ENCODE data around the gene DDX24.

Gene DDX24

DNA sequence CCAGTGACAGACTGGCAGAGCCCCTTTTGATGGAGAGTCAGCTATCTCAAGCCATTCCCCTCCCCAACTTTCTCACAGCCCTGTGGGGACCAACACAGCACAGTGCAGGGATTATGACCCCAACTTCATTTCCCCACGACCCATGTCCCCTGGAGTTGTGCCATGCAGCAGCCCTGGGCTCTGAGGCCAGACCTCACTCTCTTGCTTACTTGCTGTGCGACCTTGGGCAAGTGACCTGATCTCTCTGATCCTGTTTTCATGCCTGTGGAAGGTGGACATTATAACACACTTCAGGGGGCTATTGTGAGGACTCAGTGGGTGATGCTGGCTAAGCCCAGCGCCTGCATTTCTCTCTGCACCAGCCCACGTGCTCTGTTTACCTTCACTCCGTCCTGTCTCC lies 40.8 kb downstream of the DDX24 start:
- no peak for DNase-seq
- no peak overlapping the region for H2AK5ac ChIP-seq (ENCODE audit: low read length)
- no peak overlapping the region for H3K18ac ChIP-seq (ENCODE audit: low read length)
- no peaks in the 10 kb centered on the region for H3K4me1 ChIP-seq (ENCODE audit: control insufficient read depth in 1 of 2, insufficient read depth in 2 of 2, low read length in 2 of 2)
- no peak overlapping the region for H3K23ac ChIP-seq (ENCODE audit: low read length)
- H3K36me3 ChIP-seq (ENCODE audit: control insufficient read depth in 1 of 2, insufficient read depth in 2 of 2, low read length in 2 of 2) = peaks cover 21 to 28% of the 10 kb centered on the region in 2 experiments
- peaks cover 1% of the 10 kb centered on the region for H3K9me3 ChIP-seq (ENCODE audit: insufficient read depth, low read depth, low read length)
- H2BK12ac ChIP-seq (ENCODE audit: low read length) = no peak overlapping the region
- H3K27ac ChIP-seq (ENCODE audit: low read depth, low read length) = no peak overlapping the region
- no peak overlapping the region for H3K4me2 ChIP-seq (ENCODE audit: low read length)
- no CpG with 5 or more reads among the region's 5 CpGs for WGBS (ENCODE audit: extremely low coverage, insufficient coverage, insufficient read length)
- no peak overlapping the region for H2BK120ac ChIP-seq (ENCODE audit: insufficient read depth, low read length, poor library complexity)
- no peak overlapping the region for H4K8ac ChIP-seq (ENCODE audit: low read depth, low read length)
- H3K27me3 ChIP-seq (ENCODE audit: insufficient read depth, low read length) = no peaks in the 10 kb centered on the region
- no peak overlapping the region for H4K91ac ChIP-seq (ENCODE audit: low read depth, low read length)
- H3K9ac ChIP-seq (ENCODE audit: low read length) = no peak overlapping the region
- no peak overlapping the region for H2BK5ac ChIP-seq (ENCODE audit: low read depth, low read length, poor library complexity)
- no peak overlapping the region for H3K4me3 ChIP-seq (ENCODE audit: low read depth, low read length)
- H4K12ac ChIP-seq (ENCODE audit: low read depth, low read length) = no peak overlapping the region
- H3K4ac ChIP-seq (ENCODE audit: low read depth, low read length) = no peak overlapping the region
- H3K79me2 ChIP-seq (ENCODE audit: control insufficient read depth, insufficient read depth, low read length, poor library complexity) = no peaks in the 10 kb centered on the region
- H2AFZ ChIP-seq (ENCODE audit: insufficient read depth, low read length, poor library complexity) = no peak overlapping the region
- no peaks in the 10 kb centered on the region for H3K79me1 ChIP-seq (ENCODE audit: low read length)
- no peak overlapping the region for H3K14ac ChIP-seq (ENCODE audit: low read length)

DNA sequence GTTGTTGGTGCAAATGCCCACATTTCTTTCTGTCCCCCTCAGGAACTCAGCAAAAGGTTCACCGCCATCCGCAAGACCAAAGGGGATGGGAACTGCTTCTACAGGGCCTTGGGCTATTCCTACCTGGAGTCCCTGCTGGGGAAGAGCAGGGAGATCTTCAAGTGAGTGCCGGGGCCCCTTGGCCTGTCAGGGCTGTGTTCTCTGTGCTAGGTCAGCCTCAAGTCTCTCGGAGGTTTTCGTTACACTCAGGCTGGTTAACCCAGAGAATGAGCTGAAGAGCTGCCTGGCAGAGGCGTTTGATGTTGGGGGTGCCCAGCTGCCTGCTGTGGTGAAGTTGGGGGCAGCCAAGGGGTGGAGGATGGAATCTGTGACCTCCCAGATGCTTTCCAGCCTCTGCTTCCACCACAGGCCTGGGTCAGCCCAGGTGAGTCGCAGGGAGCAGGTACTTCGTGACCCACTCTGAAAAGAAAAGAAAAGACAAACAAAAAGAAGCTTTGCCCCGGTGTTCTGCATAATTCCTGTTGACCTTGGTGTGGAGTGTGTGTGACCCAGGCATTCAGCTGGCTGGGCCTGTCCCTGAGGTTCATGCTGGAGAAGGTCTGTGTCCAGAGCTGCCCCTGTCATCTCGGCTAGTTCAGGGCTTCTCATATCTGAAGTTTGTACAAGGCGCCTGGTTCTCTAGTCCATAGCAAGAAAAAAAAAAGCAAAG lies 41.9 kb downstream of the DDX24 start:
- Histone ChIP-seq H3K23ac (ENCODE audit: low read length) (no peak overlapping the region), H4K8ac (ENCODE audit: low read depth, low read length) (no peak overlapping the region), H2BK120ac (ENCODE audit: insufficient read depth, low read length, poor library complexity) (no peak overlapping the region)

DNA sequence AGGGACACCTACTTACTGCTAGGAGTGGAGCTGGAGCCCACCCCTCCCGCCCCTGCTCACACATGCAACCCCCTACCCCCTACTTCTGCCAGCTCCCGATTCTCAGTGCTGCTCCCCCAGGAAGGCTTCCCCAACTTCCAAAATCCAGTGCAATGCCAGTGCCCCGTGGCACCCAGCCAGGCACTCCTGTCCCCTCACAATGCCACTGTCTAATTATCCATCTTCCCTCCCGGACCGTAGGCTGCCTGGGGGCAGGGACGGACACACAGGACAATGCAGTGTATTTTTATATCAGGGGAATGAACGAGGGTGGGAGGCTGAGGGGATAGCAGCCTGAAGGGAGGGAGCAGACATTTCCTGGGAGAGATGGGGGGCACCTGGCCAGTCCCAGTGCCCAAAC lies 42.5 kb downstream of the DDX24 start:
- no peak for DNase-seq
- Histone ChIP-seq H3K27me3 (ENCODE audit: insufficient read depth, low read length) (no peaks in the 10 kb centered on the region), H3K4me1 (ENCODE audit: control insufficient read depth in 1 of 2, insufficient read depth in 2 of 2, low read length in 2 of 2) (no peaks in the 10 kb centered on the region), H2BK12ac (ENCODE audit: low read length) (no peak overlapping the region), H4K8ac (ENCODE audit: low read depth, low read length) (no peak overlapping the region), H3K4me2 (ENCODE audit: low read length) (no peak overlapping the region), H3K23ac (ENCODE audit: low read length) (no peak overlapping the region), H3K27ac (ENCODE audit: low read depth, low read length) (no peak overlapping the region), H2BK120ac (ENCODE audit: insufficient read depth, low read length, poor library complexity) (no peak overlapping the region), H2BK5ac (ENCODE audit: low read depth, low read length, poor library complexity) (no peak overlapping the region), H3K79me1 (ENCODE audit: low read length) (no peaks in the 10 kb centered on the region), H3K18ac (ENCODE audit: low read length) (no peak overlapping the region), H3K9ac (ENCODE audit: low read length) (no peak overlapping the region), H3K4ac (ENCODE audit: low read depth, low read length) (no peak overlapping the region), H4K91ac (ENCODE audit: low read depth, low read length) (no peak overlapping the region), H3K4me3 (ENCODE audit: low read depth, low read length) (no peak overlapping the region), H4K12ac (ENCODE audit: low read depth, low read length) (no peak overlapping the region), H3K79me2 (ENCODE audit: control insufficient read depth, insufficient read depth, low read length, poor library complexity) (no peaks in the 10 kb centered on the region), H3K9me3 (ENCODE audit: insufficient read depth, low read depth, low read length) (peaks cover 1% of the 10 kb centered on the region), H2AK5ac (ENCODE audit: low read length) (no peak overlapping the region), H3K14ac (ENCODE audit: low read length) (no peak overlapping the region), H3K36me3 (ENCODE audit: control insufficient read depth in 1 of 2, insufficient read depth in 2 of 2, low read length in 2 of 2) (peaks cover 5 to 15% of the 10 kb centered on the region in 2 experiments), H2AFZ (ENCODE audit: insufficient read depth, low read length, poor library complexity) (no peak overlapping the region)
- no CpG with 5 or more reads among the region's 7 CpGs for WGBS (ENCODE audit: extremely low coverage, insufficient coverage, insufficient read length)

More for the DNA sequence above, 41.9 kb downstream of the DDX24 start:
- H3K4ac ChIP-seq (ENCODE audit: low read depth, low read length) = no peak overlapping the region
- H3K9ac ChIP-seq (ENCODE audit: low read length) = no peak overlapping the region
- peaks cover 11 to 21% of the 10 kb centered on the region in 2 experiments for H3K36me3 ChIP-seq (ENCODE audit: control insufficient read depth in 1 of 2, insufficient read depth in 2 of 2, low read length in 2 of 2)
- no peaks in the 10 kb centered on the region for H3K4me1 ChIP-seq (ENCODE audit: control insufficient read depth in 1 of 2, insufficient read depth in 2 of 2, low read length in 2 of 2)
- H4K91ac ChIP-seq (ENCODE audit: low read depth, low read length) = no peak overlapping the region
- H4K12ac ChIP-seq (ENCODE audit: low read depth, low read length) = no peak overlapping the region
- no peak overlapping the region for H3K18ac ChIP-seq (ENCODE audit: low read length)
- H3K9me3 ChIP-seq (ENCODE audit: insufficient read depth, low read depth, low read length) = peaks cover 1% of the 10 kb centered on the region
- H2AK5ac ChIP-seq (ENCODE audit: low read length) = no peak overlapping the region
- H2BK12ac ChIP-seq (ENCODE audit: low read length) = no peak overlapping the region
- no peaks in the 10 kb centered on the region for H3K79me2 ChIP-seq (ENCODE audit: control insufficient read depth, insufficient read depth, low read length, poor library complexity)
- H3K14ac ChIP-seq (ENCODE audit: low read length) = no peak overlapping the region
- H3K27me3 ChIP-seq (ENCODE audit: insufficient read depth, low read length) = no peaks in the 10 kb centered on the region
- no peaks in the 10 kb centered on the region for H3K79me1 ChIP-seq (ENCODE audit: low read length)
- H3K27ac ChIP-seq (ENCODE audit: low read depth, low read length) = no peak overlapping the region
- H2BK5ac ChIP-seq (ENCODE audit: low read depth, low read length, poor library complexity) = no peak overlapping the region
- no peak overlapping the region for H3K4me3 ChIP-seq (ENCODE audit: low read depth, low read length)
- no CpG with 5 or more reads among the region's 11 CpGs for WGBS (ENCODE audit: extremely low coverage, insufficient coverage, insufficient read length)
- H3K4me2 ChIP-seq (ENCODE audit: low read length) = no peak overlapping the region
- no peak for DNase-seq
- H2AFZ ChIP-seq (ENCODE audit: insufficient read depth, low read length, poor library complexity) = no peak overlapping the region

DNA sequence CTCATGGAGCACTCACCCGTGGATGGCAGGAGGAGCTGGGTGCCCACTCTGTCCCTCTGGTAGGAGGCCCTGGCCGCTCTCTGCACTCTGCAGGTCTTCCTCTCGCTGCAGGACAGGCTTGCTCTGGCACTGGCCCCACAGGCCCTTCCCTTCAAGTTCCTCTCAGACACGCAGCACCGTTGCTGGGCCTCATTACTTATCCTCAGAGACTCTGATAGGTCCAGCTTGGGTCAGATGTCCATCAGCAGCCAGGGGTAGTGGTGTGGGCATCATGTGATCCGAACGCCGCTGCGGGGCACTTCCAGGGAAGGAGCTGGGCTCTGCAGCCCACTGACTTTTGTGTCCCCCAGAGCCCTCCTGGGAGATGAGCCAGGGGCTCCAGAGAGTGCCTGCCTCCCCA lies 43.0 kb downstream of the DDX24 start:
- Histone ChIP-seq H3K9me3 (ENCODE audit: insufficient read depth, low read depth, low read length) (peaks cover 1% of the 10 kb centered on the region), H2BK120ac (ENCODE audit: insufficient read depth, low read length, poor library complexity) (no peak overlapping the region), H3K4me3 (ENCODE audit: low read depth, low read length) (no peak overlapping the region), H2AFZ (ENCODE audit: insufficient read depth, low read length, poor library complexity) (no peak overlapping the region), H3K27ac (ENCODE audit: low read depth, low read length) (no peak overlapping the region), H3K14ac (ENCODE audit: low read length) (no peak overlapping the region), H4K91ac (ENCODE audit: low read depth, low read length) (no peak overlapping the region), H3K79me1 (ENCODE audit: low read length) (no peaks in the 10 kb centered on the region), H3K4ac (ENCODE audit: low read depth, low read length) (no peak overlapping the region), H3K4me1 (ENCODE audit: control insufficient read depth in 1 of 2, insufficient read depth in 2 of 2, low read length in 2 of 2) (no peaks in the 10 kb centered on the region), H3K9ac (ENCODE audit: low read length) (no peak overlapping the region), H4K8ac (ENCODE audit: low read depth, low read length) (no peak overlapping the region), H3K23ac (ENCODE audit: low read length) (no peak overlapping the region), H2BK5ac (ENCODE audit: low read depth, low read length, poor library complexity) (no peak overlapping the region), H3K79me2 (ENCODE audit: control insufficient read depth, insufficient read depth, low read length, poor library complexity) (no peaks in the 10 kb centered on the region), H2BK12ac (ENCODE audit: low read length) (no peak overlapping the region), H3K4me2 (ENCODE audit: low read length) (no peak overlapping the region), H4K12ac (ENCODE audit: low read depth, low read length) (no peak overlapping the region), H3K18ac (ENCODE audit: low read length) (no peak overlapping the region), H2AK5ac (ENCODE audit: low read length) (no peak overlapping the region), H3K36me3 (ENCODE audit: control insufficient read depth in 1 of 2, insufficient read depth in 2 of 2, low read length in 2 of 2) (peaks cover 2 to 11% of the 10 kb centered on the region in 2 experiments), H3K27me3 (ENCODE audit: insufficient read depth, low read length) (no peaks in the 10 kb centered on the region)
- no CpG with 5 or more reads among the region's 9 CpGs for WGBS (ENCODE audit: extremely low coverage, insufficient coverage, insufficient read length)
- DNase-seq = no peak
